GM19468 (cell line): ENCODE measurements around the gene FHL3.
"Not testable (repeated sequence)": the region's sequence is repeated elsewhere in the genome, so short reads cannot be mapped to it uniquely, and the experiment has no call there.

Experiments
- ATAC-seq: cut with Tn5 transposase; IDR thresholded peaks from one replicate; pipeline ENCODE4 v1.9.1; 2021; ENCODE audit warnings: mild to moderate bottlenecking, moderate library complexity, moderate number of reproducible peaks; ENCODE audit not compliant: unreplicated experiment; ENCODE audit errors: extremely low read depth

Gene FHL3

DNA sequence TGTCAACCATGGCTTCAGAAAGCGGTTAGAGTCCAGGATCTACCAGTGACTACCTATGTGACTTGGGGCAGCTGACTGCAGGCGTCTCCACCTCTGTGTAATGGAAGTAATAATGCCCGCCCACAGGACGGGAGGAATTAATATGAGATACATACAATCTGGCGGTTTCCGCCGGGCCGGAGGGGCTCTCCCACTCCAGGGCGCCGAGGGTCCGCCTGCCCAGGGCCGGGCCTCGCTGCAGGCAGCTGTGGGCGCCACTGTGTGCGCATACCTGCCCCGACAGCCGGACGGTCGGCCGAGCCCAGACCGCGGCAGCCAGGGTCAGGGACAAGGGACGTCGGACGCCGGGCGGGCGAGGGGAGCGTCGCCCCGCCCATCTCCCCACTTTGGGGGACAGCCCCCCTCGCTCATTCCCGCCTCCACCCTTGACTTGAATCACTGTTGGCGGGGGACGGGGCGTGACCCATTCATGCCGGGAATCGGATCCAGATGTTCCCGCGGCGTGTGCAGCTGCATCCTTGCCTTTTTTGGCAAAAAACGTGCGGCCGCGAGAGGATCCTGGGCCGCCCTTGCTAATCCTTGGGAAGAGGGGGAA, 9.5 kb downstream of the FHL3 start:
- no peak for ATAC-seq

DNA sequence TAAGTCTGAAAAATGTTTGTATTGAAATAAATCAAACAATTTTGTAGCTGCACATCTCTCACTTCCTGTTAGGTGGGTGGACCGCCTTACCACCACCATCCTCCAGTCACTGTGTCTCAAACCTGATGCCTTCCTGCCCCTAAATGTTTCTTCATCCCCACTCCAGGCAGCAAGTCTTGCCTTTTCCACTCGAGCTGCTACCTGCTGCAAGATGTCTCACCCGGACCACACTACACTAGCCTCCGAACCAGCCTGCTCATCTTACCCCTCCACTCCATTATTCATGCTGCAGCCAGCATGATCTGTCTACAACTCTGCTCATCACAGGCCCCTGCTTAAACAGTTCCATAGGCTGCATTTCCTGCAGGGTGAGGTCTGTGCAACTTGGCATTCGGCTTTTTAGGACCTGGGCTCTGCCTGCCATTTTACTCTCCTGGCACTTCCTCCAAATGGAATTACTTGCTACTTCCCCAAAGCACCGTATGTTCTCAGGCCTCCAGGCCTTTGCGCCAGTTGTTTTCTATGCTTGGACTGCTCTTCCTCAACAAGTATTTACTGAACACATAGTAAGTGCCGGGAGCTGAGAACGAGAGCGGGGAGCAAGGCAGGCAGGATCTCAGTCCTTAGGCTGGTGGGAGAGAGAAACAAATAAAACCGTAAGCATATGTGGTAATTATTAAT, 10.3 kb downstream of the FHL3 start:
- no peak for ATAC-seq

DNA sequence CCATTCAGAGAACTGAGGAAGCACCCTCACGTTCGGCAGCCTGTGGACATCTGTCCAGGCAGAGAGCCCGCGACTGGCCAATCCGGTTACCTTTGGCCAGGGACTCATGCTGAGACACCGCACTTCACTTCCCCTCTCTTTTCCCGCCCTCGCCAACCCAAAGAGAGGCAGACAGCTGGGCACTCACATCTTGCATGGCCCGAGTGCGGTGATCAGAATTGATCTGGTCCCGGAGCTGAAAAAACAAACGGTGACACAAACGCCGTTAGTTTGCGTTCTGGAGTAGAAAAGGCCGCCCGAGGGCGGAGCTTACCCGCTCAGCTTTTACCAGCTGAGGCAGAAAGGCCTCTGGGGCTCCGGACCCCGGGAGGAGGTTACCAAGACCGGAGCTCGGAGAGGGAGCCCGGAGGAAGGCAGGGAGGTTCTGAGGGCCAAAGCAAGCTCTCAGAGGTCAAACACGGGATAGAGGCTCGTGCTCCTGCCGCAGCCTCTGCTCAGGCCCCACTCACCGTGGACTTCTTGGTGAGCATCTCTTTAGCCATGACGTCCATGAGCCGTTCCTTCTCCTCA, 15.9 kb downstream of the FHL3 start:
- no peak for ATAC-seq

DNA sequence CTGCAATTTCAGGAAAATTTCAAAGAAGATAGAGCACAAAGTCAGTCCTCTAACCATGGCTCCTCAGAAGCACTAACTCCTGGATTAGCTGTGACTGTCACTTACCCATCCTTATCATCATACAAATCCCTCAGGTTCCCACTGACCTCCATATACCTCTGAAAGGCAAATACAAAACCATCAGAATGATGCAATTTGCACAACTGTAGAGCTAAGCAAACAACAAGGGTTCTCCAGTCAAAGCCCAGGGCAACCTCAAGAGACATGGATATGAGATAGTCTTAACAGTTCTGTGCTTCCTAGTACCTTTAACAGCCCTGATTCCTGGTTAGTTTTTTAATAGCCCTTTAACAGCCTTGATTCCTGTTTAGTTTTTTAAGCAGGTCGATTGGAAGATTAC, 17.6 kb downstream of the FHL3 start:
- no peak for ATAC-seq

DNA sequence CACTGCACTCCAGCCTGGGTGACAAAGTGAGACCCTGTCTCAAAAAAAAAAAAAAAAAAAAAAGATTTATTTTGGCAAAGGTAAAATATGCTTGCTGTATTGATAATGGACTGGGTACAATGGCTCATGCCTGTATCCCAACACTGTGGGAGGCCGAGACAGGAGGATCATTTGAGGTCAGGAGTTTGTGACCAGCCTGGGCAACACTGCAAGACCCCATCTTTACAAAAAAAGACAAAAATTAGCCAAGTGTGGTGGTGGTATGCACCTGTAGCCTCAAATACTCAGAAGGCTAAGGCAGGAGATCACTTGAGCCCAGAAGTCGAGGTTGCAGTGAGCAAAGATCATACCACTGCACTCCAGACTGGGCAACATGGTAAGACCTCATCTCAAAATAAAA, 21.8 kb downstream of the FHL3 start:
- no peak for ATAC-seq

DNA sequence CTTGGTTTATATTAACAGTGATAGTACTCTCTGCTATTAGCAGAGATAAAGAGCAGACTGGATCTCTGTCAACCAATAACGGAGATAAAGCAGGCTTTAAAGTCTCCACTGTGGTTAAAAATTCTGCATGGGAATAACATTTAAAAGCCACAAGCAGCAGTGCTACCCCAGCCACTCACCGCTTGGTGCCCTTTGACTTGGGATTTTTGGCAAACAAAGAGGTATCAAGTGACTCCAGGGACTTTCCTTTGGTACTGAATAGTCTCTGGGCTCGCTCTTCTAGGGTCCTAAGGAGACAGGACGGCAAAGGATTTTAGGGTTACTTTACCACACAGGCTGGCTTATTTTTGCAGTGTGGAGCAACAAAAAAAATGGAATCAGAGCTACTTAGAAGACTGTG, 26.8 kb downstream of the FHL3 start:
- no peak for ATAC-seq

DNA sequence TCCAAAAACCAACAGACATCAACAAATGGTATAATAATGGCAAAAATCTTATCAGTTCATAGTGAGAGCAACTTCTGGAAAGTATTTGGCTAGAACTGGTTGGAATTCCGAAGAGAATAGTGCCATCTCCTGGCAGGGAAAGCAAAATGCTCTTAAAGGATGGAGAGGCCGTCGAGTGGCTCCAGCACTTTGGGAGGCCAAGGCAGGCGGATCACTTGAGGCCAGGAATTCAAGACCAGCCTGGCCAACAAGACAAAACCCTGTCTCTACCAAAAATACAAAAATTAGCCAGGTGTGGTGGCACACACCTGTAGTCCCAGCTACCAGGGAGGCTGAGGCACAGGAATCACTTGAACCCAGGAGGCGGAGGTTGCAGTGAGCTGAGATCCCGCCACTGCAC, 30.2 kb downstream of the FHL3 start:
- not testable (repeated sequence) for ATAC-seq

DNA sequence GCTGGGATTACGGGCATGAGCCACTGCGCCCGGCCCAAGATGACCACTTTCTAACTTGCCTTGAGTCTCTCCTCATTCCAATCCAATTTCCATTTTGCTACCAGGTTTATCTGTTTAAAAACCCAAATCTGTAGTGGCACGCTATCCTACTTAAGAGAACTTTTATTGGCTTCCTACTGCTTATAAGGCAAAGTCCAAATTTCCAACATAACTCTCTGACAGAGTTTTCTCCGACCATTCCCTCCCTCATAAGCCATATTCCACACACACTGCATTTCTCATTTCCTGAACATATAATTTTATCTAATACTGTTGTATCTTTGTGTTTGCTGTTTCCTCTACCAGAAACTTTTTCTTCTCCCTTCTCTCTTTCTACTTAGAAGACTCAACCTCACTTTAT, 30.7 kb downstream of the FHL3 start:
- ATAC-seq = no peak

DNA sequence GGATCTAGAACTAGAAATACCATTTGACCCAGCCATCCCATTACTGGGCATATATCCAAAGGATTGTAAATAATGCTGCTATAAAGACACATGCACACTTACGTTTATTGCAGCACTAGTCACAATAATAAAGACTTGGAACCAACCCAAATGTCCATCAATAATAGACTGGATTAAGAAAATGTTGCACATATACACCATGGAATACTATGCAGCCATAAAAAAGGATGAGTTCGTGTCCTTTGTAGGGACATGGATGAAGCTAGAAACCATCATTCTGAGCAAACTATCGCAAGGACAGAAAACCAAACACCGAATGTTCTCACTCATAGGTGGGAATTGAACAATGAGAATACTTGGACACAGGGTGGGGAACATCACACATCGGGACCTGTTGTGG, 31.6 kb downstream of the FHL3 start:
- ATAC-seq = not testable (repeated sequence)

DNA sequence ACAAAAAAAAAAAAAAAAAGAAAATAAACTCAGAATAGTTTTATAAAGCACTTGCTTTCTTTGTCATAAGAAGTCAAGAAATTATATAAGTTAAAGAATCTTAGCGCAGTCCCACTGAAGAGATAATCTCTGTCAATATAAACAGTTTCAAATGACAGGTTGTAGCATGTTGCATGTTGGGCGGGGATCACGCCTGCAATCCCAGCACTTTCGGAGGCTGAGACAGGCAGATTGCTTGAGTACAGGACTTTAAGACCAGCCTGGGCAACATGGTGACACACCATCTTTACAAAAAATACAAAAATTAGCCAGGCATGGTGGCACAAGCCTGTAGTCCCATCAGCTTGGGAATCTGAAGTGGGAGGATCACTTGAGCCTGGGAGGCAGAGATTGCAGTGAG, 40.0 kb downstream of the FHL3 start:
- ATAC-seq = no peak

DNA sequence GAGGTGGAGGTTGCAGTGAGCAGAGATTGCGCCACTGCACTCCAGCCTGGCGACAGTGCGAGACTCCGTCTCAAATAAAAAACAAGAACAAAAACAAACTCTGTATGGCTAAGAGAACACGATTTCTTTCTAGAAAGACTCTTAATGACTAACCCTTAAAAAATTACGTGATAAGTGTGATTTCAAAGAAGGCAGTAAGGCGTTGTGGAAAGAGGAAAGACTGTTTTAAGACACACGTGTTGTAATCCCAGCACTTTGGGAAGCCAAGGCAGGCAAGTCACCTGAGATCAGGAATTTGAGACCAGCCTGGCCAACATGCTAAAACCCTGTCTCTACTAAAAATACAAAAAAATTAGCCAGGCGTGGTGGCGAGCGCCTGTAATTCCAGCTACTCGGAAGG, 41.2 kb downstream of the FHL3 start:
- ATAC-seq = not testable (repeated sequence)

DNA sequence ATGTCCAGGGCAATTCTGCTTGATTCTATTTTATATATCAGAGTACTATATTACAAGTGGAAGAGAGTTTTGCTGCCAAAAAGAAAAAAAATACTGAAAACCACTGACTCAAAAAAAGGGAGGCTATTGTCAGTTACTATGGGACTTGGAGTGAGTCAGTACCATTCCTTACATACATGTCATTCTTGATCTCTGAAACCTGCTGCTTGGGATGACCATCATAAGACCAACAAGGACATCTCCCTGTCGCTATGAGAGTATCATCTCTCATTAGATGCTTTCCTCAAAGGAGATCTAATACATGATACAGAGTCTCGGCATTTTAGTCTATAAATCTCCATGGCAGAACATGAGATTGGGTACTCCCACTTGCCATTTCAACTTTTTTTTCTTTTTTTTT, 46.6 kb downstream of the FHL3 start:
- no peak for ATAC-seq

DNA sequence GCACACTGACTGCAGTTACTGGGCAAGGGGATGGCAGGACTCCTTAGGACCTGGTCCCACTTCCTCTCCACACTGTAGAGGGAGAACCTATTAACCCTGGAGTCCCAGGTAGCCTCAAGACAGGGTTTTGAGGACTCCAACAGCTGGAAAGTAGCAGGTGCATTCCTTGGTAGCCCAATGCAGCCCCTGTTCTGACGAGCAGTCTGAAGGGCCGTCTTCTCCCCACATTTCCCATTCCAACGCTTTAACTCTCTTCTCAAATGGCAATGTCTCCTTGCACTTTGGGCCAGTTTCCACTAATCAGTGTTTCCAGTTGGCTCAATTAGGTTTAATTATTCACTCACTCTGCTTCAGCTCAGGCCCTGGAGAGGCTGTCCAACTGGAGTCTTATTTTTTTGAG, 49.6 kb downstream of the FHL3 start:
- no peak for ATAC-seq

DNA sequence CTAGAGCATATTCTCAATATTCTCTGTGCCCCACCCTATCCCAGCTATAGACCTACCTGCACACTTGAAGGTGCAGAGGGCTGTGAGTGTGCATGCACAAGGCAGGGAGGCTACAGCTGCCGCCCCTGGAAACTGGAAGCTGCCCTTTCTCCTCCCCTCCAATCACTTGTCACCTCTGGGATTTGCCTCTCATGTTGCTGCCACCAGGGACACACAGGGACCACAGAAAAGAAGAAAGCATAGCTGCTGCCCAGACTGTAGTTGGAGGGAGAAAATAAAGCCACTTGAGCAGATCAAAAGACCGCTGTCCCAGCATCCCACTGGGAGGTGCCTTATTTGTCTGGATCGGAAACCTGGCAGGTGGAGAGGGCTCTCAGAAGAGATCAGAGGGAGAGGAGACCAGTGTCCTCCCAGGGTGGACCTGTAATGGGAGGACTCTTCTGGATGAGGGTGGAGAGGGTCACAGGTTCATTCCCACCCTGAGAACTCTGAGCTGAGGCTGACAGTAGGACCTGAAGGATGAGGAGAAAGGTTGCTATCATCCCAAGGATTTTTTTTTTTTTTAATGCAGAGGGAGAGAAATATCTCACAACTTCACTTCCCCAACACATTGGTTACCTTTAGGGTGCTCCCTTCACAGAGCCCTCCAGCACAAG, 50.9 kb downstream of the FHL3 start:
- ATAC-seq = no peak

DNA sequence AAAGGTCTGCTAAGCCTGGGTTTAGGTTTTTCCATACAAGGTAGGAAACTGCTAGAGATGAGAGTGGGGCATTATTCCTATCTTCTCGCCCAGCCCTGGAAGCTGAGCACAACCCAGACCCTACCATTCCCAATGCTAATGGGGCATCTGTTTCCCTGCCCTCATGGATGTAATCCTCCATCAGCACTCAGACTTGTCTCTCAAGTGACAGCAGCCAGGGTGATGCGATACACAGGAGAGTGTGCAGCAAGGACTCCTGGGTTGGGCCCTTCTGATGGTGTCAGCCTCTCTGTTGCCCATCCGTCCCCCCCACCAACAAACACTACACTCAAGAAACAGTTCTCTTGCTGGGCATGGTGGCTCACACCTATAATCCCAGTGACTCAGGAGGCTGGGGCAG, 52.6 kb downstream of the FHL3 start:
- ATAC-seq = no peak

DNA sequence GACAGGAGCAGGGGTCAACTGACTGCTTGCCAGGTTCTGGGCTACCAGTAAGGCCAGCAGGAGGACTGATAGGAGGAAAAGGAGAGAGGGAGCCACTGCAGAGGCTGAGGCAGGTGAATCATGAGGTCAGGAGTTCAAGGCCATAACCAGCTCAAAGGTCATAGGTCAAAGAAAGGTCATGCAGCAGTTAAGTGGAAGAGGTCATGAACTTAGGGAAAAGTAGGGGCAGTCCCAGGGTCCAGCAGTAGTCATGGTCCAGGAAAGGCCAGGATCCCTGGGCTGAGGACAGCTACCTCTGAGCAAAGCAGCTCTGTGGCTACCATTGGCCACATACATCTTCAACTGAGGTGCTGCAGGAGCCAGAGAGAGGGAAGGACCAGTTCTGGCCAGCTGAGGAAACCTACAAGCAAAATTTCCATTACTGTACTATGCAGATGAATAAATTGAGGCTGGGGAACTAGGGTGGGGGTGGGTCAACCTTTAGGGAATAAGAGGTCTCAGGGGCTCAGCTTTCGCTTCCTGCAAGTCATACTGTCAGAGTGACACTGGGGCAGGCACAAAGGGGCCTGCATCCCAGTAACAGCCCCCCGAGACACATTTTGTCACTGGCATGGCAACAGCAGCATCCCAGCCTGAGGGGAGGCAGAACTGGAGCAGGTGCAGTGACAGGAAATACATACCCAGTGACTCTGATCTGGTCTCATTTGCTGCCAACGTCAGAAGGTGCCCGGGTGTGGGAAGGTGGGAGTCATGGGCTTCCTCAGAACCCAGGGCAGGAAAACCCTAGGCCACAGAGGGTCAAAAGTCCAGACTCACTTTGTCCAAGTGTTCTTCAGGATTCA, 53.3 kb downstream of the FHL3 start:
- no peak for ATAC-seq

DNA sequence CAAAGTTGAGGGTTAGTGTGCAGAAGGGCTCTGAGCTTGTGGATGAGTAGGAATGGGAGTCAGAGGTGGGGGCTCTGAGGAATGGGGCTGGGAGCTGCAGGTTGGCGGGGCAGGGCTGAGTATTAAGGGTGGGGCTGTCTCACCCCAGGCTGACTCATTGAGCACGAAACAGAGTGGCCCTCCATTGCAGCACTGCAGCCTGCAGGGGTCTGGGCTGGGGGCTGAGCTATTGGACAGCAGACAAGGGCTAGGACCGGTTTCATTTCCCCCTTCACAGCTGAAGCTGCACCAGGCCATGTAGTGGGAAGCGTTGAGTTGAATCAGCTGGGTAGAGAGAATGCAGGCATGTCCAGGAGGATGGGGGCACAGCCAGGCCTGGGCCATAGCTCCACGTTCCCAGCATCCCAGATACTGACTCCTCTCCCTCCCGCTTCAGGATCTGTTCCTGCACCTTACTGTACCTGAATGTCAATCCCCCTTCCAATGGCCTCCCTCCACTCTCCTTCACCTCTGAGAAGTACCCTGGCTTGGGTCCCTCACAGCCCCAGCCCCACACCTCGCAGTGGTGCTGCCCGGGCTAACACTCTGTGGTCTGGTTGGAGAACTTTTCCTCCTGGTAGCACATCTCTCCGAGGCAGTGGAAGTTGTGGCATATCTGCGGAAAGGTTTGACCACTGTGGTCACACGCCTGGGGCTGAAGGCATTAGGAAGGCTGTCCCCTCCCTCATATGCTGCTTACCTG, 54.1 kb downstream of the FHL3 start:
- ATAC-seq = no peak

DNA sequence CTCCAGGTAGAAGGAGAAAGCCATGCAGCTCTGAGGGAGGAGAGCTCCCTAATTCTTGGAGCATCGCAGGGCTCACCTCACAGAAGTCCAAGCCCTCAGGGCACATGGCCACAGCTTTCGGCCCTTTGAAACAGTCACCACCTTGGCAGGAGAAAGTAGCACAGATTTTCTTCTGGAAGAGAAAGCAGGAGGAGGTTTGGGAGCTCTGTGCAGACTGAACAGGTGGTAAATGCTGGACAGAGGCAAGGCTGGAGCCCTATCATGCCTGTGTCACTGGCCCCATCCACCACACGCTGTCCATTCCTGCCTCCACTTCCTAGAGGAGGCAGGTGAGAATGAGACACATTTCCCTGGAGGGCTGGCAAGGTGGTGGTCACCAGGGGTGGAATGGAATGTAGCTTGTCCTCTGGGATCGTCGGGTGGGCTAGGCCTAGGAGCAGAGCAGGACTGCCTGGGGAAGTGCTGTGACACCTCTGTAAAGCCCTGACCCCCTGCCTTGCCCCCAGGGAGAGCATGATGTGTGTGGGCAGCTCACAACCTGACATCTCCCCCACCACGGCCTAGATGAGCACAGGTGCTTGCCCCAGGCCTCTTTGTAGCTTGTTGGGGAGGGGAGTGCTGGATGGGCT, 55.7 kb downstream of the FHL3 start:
- ATAC-seq = no peak

DNA sequence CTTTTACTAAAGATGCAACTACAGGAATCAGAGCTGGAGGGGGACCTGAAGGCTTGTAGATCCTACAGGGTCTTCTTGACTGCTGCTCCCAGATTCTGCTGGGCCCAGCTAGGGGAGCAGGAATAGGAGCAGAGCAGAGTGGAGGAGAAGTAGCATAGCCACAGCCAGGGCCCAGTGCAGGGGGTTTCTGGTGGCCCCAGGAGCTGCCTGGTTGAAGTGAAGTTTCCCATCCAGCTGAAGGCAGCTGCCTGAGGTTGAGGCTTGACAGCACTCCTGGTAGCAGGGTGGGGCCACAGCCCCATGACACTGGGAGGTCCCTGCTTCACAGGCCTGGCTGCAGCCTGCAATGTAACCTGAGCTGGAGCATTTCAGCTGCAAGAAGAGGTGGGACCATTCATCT, 56.5 kb downstream of the FHL3 start:
- ATAC-seq = no peak

DNA sequence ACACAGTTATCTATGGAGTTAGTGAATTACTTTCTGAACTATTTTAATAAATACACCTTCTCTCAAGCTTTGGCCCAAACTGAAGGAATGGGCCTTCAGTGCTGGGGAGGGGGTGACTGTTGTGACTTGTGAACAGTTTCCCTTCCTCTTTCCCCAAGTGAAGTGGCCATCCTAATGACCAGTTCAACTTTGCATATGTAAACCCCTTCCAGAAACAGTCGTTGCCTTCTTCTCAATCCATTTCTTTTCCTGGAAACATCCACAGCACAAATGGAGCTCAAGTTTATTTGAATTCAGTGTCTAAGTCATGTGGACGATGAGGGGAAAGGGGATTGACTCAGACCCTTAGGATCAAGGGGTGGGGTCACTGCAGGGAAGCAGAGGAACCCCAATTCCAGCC, 57.1 kb downstream of the FHL3 start:
- ATAC-seq = no peak
